GM23248 (cell line): Measurements from ENCODE around the gene ABCA2.

Source experiments
- EZH2 ChIP-seq: fragments of 200-600 bp; sonication (generic); IDR thresholded peaks from 2 replicates; pipeline ENCODE4 v1.6.1; 2018; ENCODE audit warnings: antibody characterized with exemption, mild to moderate bottlenecking; ENCODE audit not compliant: insufficient read depth, poor library complexity, severe bottlenecking
- EZH2phosphoT487 ChIP-seq: fragments of 200-600 bp; sonication (generic); IDR thresholded peaks from 2 replicates; pipeline ENCODE4 v1.6.1; 2018; ENCODE audit warnings: antibody characterized with exemption, moderate library complexity, mild to moderate bottlenecking, low read depth; ENCODE audit not compliant: insufficient read depth

DNA sequence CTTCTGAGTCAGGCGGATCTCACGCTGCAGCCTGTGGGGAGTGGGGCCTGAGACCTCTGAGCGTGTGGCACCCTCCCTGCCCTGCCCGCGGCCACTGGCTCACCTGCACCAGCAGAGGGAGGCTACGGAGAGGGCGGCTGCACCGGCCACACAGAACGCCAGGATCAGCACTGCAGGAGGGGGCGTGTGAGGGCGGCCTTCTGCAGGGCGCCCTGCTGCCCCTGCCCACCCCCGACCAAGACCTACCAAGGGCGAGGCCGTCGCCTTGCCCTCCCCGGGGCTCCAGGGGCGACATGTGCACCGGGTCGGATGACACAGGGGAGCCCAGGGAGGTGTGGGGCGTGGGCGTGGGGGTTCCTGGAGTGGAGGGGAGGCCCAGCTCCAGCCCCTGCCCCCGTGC lies 12.5 kb upstream of the ABCA2 start:
- TF ChIP-seq EZH2phosphoT487 (no peak), EZH2 (no peak)
